Iris pigment epithelial cell (primary cell): ENCODE data around the gene TRPV3.
"Not testable (repeated sequence)": the region's sequence is repeated elsewhere in the genome, so short reads cannot be mapped to it uniquely, and the experiment has no call there.

Experiments
- DNase-seq: peaks from one replicate; pipeline ENCODE4 v3.0.0-alpha.2; 2011; ENCODE audit warnings: low read depth

TRPV3 gene

GRCh38 chr17:3573246-3574100 is 15.9 kb upstream of the TRPV3 start:
- no peak for DNase-seq

GRCh38 chr17:3572231-3572630 is 14.6 kb upstream of the TRPV3 start:
- no peak for DNase-seq

- no peak for DNase-seq
Observed at GRCh38 chr17:3571043-3571900, 13.7 kb upstream of the TRPV3 start.

GRCh38 chr17:3569534-3570137 is 12.0 kb upstream of the TRPV3 start:
- DNase-seq = no peak

GRCh38 chr17:3566551-3566950 is 8.9 kb upstream of the TRPV3 start:
- no peak for DNase-seq

GRCh38 chr17:3565143-3565542 is 7.5 kb upstream of the TRPV3 start:
- DNase-seq = no peak

DNA sequence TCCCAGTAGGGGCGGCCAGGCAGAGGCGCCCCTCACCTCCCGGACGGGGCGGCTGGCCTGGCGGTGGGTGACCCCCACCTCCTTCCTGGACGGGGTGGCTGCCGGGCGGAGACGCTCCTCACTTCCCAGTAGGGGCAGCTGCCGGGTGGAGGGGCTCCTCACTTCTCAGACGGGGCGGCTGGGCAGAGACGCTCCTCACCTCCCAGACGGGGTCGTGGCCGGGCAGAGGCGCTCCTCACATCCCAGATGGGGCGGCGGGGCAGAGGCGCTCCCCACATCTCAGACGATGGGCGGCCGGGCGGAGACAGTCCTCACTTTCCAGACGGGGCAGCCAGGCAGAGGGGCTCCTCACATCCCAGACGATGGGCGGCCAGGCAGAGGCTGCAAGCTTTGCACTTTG is 6.6 kb upstream of the TRPV3 start:
- DNase-seq = not testable (repeated sequence)

DNA sequence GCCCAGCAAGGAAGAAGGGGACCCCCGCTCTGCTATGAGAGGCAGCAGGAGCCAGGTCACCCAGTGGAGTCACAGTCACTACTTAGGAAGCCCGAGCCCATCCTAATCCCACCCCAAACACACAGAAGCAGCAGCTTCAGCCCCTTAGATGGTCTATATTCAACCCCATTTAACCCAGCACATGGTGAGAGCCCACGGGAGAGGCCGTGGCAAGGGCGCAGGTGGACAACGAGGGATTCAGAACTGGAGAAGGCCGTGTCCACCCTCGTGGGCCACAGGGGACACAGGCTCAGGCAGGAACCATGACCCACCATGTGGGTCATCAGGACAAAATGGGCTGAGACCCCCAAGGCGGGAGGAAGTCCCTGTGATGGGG is 1.6 kb upstream of the TRPV3 start:
- no peak for DNase-seq

DNA sequence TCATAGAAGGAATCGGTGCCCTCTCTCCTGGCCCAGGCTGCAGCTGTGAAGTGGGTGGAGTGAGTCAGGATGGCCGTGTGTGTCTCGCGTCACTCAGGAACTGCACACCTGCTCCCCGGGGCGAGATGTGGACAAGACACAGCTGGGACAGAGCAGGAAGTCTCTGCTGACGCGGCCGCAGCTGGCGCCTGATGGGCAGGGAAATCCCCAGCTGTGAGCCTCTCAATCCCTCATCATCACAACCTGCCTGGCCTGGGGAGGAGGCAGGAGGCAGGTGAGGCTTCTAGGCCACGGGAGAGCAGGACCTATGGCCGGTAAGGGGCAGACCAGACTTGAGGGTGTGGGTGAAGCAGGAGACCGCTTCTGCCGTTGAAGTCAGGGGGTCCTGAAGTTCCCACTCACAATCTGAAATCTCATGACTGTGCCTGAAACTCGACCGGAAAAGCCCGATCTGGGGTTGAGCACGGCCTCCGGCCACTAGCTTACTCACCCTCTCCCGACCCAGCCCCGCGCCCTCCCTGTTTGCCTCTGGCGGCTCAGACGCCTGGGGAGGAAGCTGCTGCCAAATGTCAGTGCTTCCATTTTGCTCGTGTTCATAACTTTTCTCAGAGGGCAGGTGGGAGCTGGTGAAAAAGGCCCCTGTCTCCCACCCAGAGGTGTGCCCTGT is 1.1 kb upstream of the TRPV3 start:
- DNase-seq = peak; percentile 38

DNA sequence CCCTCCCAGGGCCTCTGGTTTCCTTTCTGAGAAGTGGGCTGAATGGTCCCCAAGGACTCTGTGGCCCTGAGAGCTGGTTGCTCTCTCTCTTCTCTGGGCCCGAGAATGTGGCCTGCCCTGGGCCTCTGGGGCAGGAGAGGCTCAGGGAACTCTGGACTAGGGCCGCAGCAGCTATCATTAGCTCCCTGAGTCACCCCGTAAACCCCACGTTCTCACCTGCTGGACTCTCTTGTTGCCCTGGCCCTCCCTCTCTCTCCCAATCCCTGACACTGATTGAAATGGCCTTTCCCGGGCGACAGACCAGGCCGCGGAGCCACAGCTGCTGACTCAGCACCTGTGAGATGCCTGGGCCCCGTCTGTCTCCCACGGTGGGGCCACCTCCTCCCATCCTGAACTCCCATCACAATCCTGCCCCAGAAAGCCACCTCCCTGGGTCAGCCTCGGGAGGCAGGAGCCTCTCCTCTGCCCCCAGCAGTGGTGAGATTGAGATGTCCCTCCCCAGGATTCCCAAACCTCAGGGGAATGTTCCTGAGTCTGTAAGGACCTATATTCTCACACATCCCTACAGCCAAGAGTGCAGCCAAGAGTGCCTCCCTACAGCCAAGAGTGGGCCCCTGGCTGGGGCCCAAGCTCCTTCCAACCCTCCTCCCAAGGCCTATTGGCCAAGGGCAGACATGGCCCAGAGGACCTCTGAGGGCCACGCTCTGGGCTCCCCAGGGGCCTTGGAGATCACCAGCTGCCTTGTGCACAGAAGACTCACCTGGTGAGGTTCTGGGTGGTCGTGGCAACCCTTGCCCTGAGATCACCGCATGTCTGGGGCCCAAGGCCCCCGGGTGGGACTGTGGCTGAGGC is 470 bp downstream of the TRPV3 start:
- DNase-seq = no peak

DNA sequence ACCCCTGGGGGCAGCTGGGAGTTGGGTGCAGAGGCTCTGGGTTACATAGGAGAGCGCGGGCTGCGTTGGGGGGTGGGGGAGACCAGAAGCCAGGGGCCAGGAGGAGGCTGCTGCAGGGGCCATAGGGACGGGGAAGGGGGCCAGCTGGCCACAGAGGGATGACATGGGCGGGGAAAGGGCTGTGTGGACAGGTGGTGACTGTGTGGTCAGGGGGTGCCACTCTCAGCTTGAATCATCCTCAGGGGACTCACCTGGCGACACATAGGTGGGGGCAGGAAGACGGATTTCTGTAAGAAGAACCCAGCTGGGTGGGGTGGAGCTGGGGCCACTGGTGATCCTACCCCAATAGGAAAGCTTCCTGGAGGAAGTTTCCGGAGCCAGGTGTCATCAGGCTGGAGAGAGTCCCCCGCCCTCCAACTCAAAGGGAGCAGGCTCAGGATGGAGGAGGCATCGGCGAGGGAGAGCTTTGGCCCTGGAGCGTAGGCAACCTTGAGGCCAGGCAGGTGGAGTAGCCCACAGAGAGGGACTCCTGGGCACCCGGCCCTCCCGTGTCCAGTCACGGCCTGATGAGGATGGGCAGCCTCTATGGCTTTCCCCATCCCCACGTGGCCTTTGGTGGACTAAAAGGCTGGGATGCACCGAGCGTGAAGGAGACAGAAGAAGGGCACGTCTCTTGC is 1.2 kb downstream of the TRPV3 start:
- no peak for DNase-seq

DNA sequence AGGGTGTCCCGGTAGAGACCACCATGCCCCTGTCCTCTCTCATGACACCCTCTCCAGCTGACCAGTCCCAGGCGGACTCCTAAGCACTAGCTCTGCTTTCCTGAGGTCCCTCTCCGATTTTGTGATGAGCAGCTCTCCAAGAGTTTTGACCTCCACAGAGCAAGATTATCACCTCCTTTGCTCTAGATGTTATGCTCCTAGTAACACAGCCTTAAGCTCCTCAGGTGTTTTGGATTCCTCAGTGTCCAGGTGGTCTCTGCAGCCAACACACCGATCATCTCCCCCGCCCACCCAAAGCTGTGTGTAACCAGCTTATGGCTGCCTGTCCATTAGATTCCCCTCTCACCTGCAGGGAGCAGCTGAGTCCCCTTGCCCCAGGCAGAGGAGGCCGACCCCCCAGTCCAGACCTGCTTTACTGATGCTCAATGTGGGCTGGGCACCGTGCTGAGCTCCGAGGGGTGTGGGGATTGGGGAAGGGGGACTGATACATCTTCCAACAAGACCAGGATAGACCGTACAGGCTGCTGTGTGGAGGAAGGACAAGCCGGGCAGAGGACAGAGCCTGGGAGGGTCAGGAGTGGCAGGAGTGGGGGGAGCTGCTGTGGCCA is 2.3 kb downstream of the TRPV3 start:
- DNase-seq = no peak

DNA sequence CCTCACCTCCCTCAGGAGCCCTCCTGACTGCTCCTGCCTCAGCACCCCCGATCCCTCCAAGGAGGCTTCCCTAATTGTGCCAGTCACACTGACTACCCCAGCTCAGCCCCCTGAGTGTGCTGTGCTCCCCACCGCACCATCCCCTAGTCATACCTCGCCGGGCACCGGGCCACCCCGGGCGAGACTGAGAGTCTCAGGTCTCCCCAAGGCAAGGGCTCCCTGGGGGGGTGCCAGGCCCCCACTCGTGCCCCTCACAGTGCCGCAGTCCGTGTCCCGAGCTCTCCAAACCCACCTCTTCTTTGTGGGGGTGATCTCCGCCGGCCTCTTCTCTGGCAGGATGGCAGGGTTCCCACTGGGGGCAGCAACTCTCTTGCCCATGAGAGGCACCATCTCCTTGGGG is 3.2 kb downstream of the TRPV3 start:
- no peak for DNase-seq

DNA sequence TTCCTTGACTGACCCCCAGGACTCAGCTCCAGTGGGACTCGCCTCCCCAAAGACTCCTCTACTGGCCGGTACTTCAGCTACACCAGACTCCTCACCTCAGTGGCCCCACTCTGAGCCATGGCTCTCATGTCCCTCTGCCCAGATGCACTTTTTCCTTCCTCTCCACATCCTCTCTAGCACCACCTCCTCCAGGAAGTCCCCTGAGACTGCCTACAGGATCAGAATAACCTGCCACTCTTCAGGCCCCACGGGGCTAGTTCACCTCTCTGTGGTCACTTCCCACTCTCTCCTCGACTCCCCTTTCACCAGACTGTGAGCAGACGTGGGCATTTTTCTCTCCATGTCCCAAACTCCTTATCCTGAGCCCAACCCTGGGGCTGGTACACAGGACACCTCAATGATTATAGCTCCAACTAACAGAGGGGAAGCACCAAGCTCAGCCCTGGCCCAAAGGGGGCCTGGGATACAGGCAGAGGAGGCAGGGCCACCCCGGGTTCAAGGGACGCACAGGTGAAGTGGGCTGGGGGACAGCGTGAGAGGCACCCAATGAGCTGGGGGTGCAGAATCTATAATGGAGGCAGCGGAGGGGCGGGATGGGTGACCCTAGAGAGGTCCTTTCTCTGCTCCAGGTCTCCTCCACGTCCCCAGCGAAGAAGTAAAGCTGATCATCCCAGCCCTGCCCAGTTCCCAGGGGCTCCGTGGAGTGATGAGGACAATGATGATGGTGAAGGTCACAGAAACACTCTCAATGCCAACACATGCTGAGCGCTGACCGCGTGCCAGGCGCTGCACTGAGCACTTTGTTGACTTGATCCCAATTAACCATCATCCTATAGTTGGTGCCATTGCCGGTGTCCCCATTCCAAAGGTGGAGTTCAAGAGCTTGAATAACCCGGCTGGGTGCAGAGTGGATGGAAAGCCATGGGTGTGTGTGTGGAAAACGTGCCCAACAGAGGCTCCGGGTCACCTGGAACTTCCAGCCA is 3.9 kb downstream of the TRPV3 start:
- DNase-seq = no peak

DNA sequence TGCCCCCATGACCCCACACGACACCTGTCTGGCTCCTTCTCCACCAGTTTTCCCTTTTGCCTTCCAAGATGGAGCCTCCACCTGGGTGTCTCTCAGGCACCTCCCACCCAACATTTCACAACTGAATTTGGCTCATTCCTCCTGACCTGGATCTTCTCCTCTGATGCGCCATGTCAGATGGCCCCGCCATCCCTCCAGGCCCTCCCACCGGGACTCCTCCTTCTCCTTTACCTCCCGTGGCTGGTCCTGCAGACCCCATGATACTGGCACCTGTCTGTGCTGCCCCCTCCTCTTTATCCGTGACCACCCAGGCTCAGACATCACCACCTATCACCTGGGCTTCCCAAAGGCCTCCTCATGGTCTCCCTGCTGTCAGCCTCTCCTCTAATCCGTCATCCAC is 4.7 kb downstream of the TRPV3 start:
- DNase-seq = no peak

GRCh38 chr17:3551189-3551588 is 6.4 kb downstream of the TRPV3 start:
- no peak for DNase-seq

DNA sequence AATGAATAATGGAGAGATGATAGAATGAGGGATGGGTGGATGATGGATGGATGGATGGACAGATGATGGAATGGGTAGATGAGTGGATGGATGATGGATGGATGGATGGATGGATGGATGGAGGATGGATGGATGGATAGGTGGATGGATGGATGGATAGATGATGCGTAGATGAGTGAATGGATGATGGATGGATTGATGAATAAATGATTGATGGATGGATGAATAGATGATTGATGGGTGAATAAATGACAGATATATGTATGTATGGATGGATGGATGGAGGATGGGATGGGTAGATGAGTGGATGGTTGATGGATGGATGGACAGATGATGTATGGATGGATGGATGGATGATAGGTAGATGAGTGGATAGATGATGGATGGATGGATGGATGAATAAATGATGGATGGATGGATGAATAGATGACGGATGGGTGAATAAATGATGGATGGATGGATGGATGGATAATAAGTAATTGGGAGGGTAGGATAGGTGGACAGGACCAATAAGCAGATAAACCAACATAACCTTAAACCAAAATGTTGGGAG is 7.9 kb downstream of the TRPV3 start:
- no peak for DNase-seq

DNA sequence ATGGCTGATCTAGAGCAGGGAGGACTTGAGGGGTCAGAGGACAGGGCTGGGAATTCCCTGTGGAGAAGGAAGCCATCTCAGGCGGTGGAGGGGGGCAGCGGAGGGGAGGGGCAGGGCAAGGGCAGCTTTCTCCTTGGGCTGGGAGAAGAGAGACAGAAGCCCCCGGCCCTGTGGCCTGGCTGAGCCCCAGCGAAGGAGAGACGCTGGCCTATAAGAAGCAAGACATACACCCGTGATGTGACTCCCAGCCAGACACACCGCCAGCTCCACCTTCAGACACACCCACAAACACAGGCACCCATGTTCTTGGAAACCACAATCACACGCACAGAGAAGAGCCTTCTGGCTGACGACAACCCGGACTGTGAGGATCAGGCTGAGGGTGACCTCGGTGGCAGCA is 10.0 kb downstream of the TRPV3 start:
- DNase-seq = no peak

DNA sequence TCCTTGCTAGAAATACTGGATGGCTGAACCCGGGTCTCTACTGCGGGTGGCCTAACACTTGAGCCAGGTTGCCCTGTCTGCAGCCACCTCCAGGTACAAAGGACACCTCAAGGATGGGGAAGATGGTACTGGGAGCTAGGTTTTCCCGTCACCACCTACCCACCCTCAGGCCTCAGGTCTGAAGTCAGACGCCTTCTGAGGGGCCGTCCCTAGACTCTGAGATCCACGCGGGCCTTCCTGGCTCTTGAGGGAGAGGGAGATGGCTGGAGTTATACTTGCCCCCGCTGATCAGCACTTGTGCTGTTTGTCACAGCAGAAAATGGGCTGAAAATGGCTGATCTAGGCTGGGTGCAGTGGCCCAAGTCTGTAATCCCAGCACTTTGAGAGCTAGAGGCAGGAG is 10.6 kb downstream of the TRPV3 start:
- DNase-seq = no peak
